Measurements from ENCODE around the gene ZG16.

Gene ZG16

GRCh38 chr16:29811170-29811895 is 33.3 kb downstream of the ZG16 start:
- DNase-seq, result peak; percentile 74

- peak; percentile 55 for DNase-seq
Observed at GRCh38 chr16:29811896-29812665, 34.0 kb downstream of the ZG16 start, which contains the start of gene PRRT2. PRRT2 (plus strand) TSS chr16:29812193; CDS start chr16:29813055, 862 bp downstream.

GRCh38 chr16:29812754-29813643 is 34.9 kb downstream of the ZG16 start:
- DNase-seq, result no peak

- no peak for DNase-seq
Observed at GRCh38 chr16:29813644-29814562, 35.8 kb downstream of the ZG16 start.

GRCh38 chr16:29814592-29814991 is 36.5 kb downstream of the ZG16 start:
- no peak for DNase-seq

- peak; percentile 67 for DNase-seq
Observed at GRCh38 chr16:29815032-29815721, 37.1 kb downstream of the ZG16 start.

- peak; percentile 99 for DNase-seq
Observed at GRCh38 chr16:29815793-29816693, 38.0 kb downstream of the ZG16 start, which contains the start of gene PAGR1. PAGR1 (plus strand) TSS chr16:29816152; CDS start chr16:29816526, 374 bp downstream.

- DNase-seq, result peak; percentile 62
Observed at GRCh38 chr16:29816694-29817441, 38.8 kb downstream of the ZG16 start.

- DNase-seq, result no peak
Observed at GRCh38 chr16:29818082-29818481, 40.0 kb downstream of the ZG16 start.

GRCh38 chr16:29819506-29819905 is 41.5 kb downstream of the ZG16 start:
- no peak for DNase-seq

- peak; percentile 61 for DNase-seq
Observed at GRCh38 chr16:29820271-29820701, 42.2 kb downstream of the ZG16 start, which contains the start of gene MVP. MVP (plus strand) TSS chr16:29820462; CDS start chr16:29830550, 10,088 bp downstream.

GRCh38 chr16:29820730-29821642 is 42.9 kb downstream of the ZG16 start:
- peak; percentile 55 for DNase-seq

GRCh38 chr16:29821643-29822115 is 43.6 kb downstream of the ZG16 start:
- DNase-seq, result no peak

GRCh38 chr16:29824589-29825144 is 46.6 kb downstream of the ZG16 start:
- no peak for DNase-seq

GRCh38 chr16:29825145-29826044 is 47.3 kb downstream of the ZG16 start:
- DNase-seq, result peak; percentile 53

- DNase-seq, result no peak
Observed at GRCh38 chr16:29826342-29826695, 48.3 kb downstream of the ZG16 start.

GRCh38 chr16:29830774-29831173 is 52.7 kb downstream of the ZG16 start:
- DNase-seq, result no peak

Measured in activated naive CD4-positive, alpha-beta T cell treated with Interleukin-2 at 50 U/mL for 16 hours (primary cell).